Uterine smooth muscle cell (primary cell): Measurements from ENCODE around the gene PLSCR4. TPM values are rescaled to one million over a fixed set of nuclear protein-coding genes. Genes with fewer than 3 reads are reported as not detected.

Source experiments
- total RNA-seq: library from RNA; depleted of rRNA; stranded (reverse); fragments of >200 nt; gene quantifications from 2 replicates; pipeline ENCODE4 v1.2.3, GENCODE V29; 2014

PLSCR4 gene, protein sequence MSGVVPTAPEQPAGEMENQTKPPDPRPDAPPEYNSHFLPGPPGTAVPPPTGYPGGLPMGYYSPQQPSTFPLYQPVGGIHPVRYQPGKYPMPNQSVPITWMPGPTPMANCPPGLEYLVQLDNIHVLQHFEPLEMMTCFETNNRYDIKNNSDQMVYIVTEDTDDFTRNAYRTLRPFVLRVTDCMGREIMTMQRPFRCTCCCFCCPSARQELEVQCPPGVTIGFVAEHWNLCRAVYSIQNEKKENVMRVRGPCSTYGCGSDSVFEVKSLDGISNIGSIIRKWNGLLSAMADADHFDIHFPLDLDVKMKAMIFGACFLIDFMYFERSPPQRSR
- total RNA-seq, result 7.0 and 18.1 TPM in 2 replicates

DNA sequence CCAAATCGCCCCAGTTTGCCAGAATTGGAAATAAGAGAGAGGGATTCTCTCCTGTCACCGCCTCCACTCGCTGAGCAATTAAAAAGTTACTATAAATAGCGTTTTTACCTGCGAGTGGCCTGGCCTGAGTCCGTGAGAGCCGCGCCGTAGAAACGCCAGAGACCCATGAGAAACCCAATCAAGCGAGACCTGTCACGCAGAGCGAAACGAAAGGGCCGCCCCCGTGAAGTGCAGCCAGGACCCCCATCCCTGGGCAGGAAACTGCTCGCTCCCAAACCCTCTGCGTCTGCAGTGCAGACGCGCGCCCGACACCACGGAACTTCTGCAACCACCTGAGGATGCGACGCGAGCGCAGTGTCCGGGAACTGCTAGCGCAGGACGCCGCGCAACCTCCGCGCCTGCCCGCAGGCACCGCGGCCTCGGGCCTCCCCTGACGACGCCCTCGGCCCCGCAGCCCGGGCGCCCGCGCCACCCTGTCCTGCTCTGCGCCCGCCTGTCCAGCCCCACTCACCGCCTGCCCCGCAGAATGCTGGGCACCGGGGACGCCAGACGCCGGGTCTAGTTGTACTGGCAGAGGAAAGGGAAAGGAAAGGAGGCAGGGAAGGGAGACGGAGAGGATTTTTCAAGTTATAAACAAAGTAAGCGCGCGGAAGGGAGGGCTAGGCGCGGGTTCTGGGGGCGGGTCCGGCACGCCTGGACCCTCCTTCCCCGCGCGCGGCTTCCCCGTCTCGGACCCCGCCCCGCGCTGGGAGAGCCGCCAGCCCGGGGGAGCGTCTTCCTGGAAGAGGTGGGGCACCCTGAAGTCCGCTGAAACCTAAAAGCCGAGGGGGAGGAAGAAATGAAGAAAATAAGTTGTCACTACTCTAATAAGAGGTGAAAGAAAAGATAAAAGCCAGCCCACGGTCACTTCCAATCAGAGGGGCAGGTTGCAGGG is at the start of gene PLSCR4:
PLSCR4 (minus strand) TSS at position 657 of the 934 bp plus-strand sequence. CDS start 29,034 bp downstream, outside the sequence.

DNA sequence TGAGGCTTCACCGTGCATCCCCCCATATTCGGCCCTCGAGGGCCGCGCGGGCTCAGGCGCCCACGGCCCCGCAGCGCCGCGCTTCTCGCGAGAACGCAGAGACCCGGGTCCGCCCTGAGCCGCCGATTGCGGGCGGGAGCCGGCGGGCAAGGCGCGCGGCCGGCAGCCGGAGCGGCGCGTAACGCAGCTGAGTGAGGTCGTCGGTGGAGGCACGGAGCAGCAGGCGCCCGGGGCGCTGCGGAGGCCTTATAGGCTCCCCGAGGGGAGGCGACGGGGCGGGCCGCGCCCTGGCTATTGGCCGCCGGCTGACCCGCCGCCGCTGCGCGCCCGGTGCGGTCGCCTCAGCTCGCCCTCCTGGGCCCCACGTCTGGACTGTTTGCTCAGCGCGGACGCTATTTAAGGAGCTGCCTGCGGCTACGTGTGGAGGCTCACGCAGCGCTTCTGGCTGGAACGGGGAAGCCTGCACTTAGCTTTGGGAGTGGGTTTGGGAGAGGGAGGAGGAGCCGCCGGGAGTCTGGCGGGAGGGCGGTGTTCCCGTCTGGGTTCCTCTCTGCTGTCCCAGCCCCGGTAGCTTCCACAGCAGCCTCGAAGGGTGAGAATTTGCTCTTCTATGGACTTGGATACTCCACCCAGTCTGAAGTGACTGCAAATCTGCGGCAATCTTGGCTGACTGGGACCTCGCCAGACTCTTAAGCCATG is 89.8 kb downstream of the PLSCR4 start, which contains the start of gene PLOD2:
PLOD2 (minus strand) TSS at position 221 of the 699 bp plus-strand sequence; CDS start at position 26, 195 bp downstream.

Other genes starting within 250 kb of the PLSCR4 start
- gene PLOD2, start 89.9 kb downstream of the PLSCR4 start, total RNA-seq, result 149 and 317 TPM in 2 replicates
- not detected in 2 replicates for gene PLSCR2, start 218.5 kb upstream of the PLSCR4 start, total RNA-seq